Stimulated activated CD8-positive, alpha-beta memory T cell treated with anti-CD3 and anti-CD28 coated beads, Interleukin-2, amount 100 ng/mL, for 1 hour (primary cell): ENCODE results near the gene COG5.
"Not testable (repeated sequence)": the region's sequence is repeated elsewhere in the genome, so short reads cannot be mapped to it uniquely, and the experiment has no call there.

ENCODE experiments used
- DNase-seq, 2 donors: peaks; one replicate each; pipeline ENCODE4 v3.0.0-alpha.2; 2020; ENCODE audit warnings: low read depth in 2 of 2

Gene COG5

GRCh38 chr7:107579885-107580715 lies 16.4 kb upstream of the COG5 start, which contains the start of gene BCAP29:
Gene BCAP29, plus strand, starts transcription at chr7:107580246. Its CDS starts 527 bp downstream, at chr7:107580773.
- peak; percentile 29 to 44 for DNase-seq

GRCh38 chr7:107579554-107579884 lies 15.8 kb upstream of the COG5 start:
- DNase-seq = no peak

- no peak for DNase-seq
These were observed 9.8 kb upstream of the COG5 start for GRCh38 chr7:107573537-107573936.

- no peak for DNase-seq
These were observed 6.6 kb upstream of the COG5 start for GRCh38 chr7:107570298-107570697.

GRCh38 chr7:107564553-107565298 lies 1.0 kb upstream of the COG5 start:
- DNase-seq = no peak

GRCh38 chr7:107563081-107563774 lies 492 bp downstream of the COG5 start:
- no peak for DNase-seq

GRCh38 chr7:107560898-107561516 lies 2.7 kb downstream of the COG5 start:
- no peak for DNase-seq

- DNase-seq = no peak
These were observed 3.9 kb downstream of the COG5 start for GRCh38 chr7:107559864-107560263.

- no peak for DNase-seq
These were observed 7.8 kb downstream of the COG5 start for GRCh38 chr7:107555893-107556292.

GRCh38 chr7:107551936-107552335 lies 11.8 kb downstream of the COG5 start:
- DNase-seq = no peak

GRCh38 chr7:107544848-107545591 lies 18.7 kb downstream of the COG5 start:
- DNase-seq = no peak

GRCh38 chr7:107543338-107543993 lies 20.3 kb downstream of the COG5 start:
- DNase-seq = no peak

- no peak for DNase-seq
These were observed 25.7 kb downstream of the COG5 start for GRCh38 chr7:107538001-107538400.

GRCh38 chr7:107537228-107537627 lies 26.5 kb downstream of the COG5 start:
- DNase-seq = not testable (repeated sequence)

- no peak for DNase-seq
These were observed 29.6 kb downstream of the COG5 start for GRCh38 chr7:107534139-107534538.

GRCh38 chr7:107530751-107531150 lies 33.0 kb downstream of the COG5 start:
- no peak for DNase-seq

GRCh38 chr7:107528461-107528860 lies 35.3 kb downstream of the COG5 start:
- DNase-seq = no peak

GRCh38 chr7:107527196-107527595 lies 36.5 kb downstream of the COG5 start:
- DNase-seq = no peak

GRCh38 chr7:107526672-107527071 lies 37.0 kb downstream of the COG5 start:
- no peak for DNase-seq

- no peak for DNase-seq
These were observed 56.9 kb downstream of the COG5 start for GRCh38 chr7:107506674-107507339.
